HepG2 (cell line): Measurements from ENCODE around the gene TRMT10C. TPM values are rescaled to one million over a fixed set of nuclear protein-coding genes. Genes with fewer than 3 reads are reported as not detected.

Source experiments
- DMTF1 ChIP-seq: sonication (generic); formaldehyde crosslinking; IDR thresholded peaks from 2 replicates; pipeline ENCODE4 v1.4.0; 2020; ENCODE audit warnings: mild to moderate bottlenecking, missing genetic modification reagents
- FOXJ3 ChIP-seq: sonication (generic); formaldehyde crosslinking; IDR thresholded peaks from 2 replicates; pipeline ENCODE4 v1.4.0; 2020; ENCODE audit warnings: missing genetic modification reagents, mild to moderate bottlenecking, borderline replicate concordance
- HDAC2 ChIP-seq: sonication (generic); formaldehyde crosslinking; IDR thresholded peaks from 2 replicates; pipeline ENCODE4 v1.4.0; 2020; ENCODE audit warnings: missing genetic modification reagents
- RXRB ChIP-seq: IDR thresholded peaks from 2 replicates; pipeline ENCODE4 v1.6.1; 2016; ENCODE audit warnings: borderline replicate concordance, missing genetic modification reagents, missing compliant biosample characterization
- STAT6 ChIP-seq: sonication (generic); formaldehyde crosslinking; IDR thresholded peaks from 2 replicates; pipeline ENCODE4 v1.4.0; 2020; ENCODE audit warnings: missing genetic modification reagents, mild to moderate bottlenecking, borderline replicate concordance
- TIGD3 ChIP-seq: sonication (generic); formaldehyde crosslinking; IDR thresholded peaks from 2 replicates; pipeline ENCODE4 v1.5.1; 2020; ENCODE audit warnings: mild to moderate bottlenecking, missing genetic modification reagents, borderline replicate concordance
- TRAFD1 ChIP-seq: sonication (generic); formaldehyde crosslinking; IDR thresholded peaks from 2 replicates; pipeline ENCODE4 v1.5.1; 2020; ENCODE audit warnings: missing genetic modification reagents, mild to moderate bottlenecking, borderline replicate concordance
- ZBTB14 ChIP-seq: sonication (generic); formaldehyde crosslinking; IDR thresholded peaks from 2 replicates; pipeline ENCODE4 v1.4.0; 2020; ENCODE audit warnings: missing genetic modification reagents
- ZC3H13 ChIP-seq: sonication (generic); formaldehyde crosslinking; IDR thresholded peaks from 2 replicates; pipeline ENCODE4 v1.8.1; 2023; ENCODE audit warnings: mild to moderate bottlenecking, missing genetic modification reagents, moderate library complexity
- ZC3H4 ChIP-seq: sonication (generic); formaldehyde crosslinking; IDR thresholded peaks from 2 replicates; pipeline ENCODE4 v1.4.0; 2020; ENCODE audit warnings: missing genetic modification reagents, borderline replicate concordance
- ZNF558 ChIP-seq: sonication (generic); formaldehyde crosslinking; IDR thresholded peaks from 2 replicates; pipeline ENCODE4 v1.9.0; 2022; ENCODE audit warnings: mild to moderate bottlenecking, missing genetic modification reagents, borderline replicate concordance
- polyA plus RNA-seq, 8 experiments: library from polyadenylated mRNA; depleted of rRNA in 3 of 8; stranded (reverse) in 7 of 8; unstranded in 1 of 8; fragments of >200 nt; fragmentation: Illumina TruSeq in 4 of 8; extraction: Trizol in 4 of 8; gene quantifications; 2 replicates each; pipeline versions ENCODE4 v1.2.1 to v1.2.3, GENCODE V29; 2011 to 2016; ENCODE audit warnings: low read depth in 4 of 8, missing spikeins in 1 of 8, mixed read lengths in 1 of 8; ENCODE audit not compliant: insufficient read depth in 1 of 8
- total RNA-seq, 5 experiments: library from RNA; depleted of rRNA; stranded (reverse); fragments of >200 nt; fragmentation: Illumina TruSeq; extraction: Trizol; gene quantifications; 2 replicates each; pipeline ENCODE4 v1.2.3, GENCODE V29; 2016; ENCODE audit warnings: low read depth in 1 of 5

TRMT10C gene
- total and polyA plus RNA-seq, 2 of the 13 experiments (the other 11 are each of a cell fraction or from before 2014, with no cell fraction given), result 10.8 to 39.2 TPM

- TF ChIP-seq ZC3H13 (CRISPR knock-in tag) (no peak), ZNF558 (CRISPR knock-in tag) (no peak), DMTF1 (CRISPR knock-in tag) (no peak), ZBTB14 (CRISPR knock-in tag) (no peak), ZC3H4 (CRISPR knock-in tag) (no peak), HDAC2 (peak; percentile 72; the same call in 1 of the 2 replicates), STAT6 (no peak), FOXJ3 (CRISPR knock-in tag) (peak; percentile 79; the same call in 1 of the 2 replicates), TIGD3 (CRISPR knock-in tag) (no peak), RXRB (CRISPR knock-in tag) (no peak), TRAFD1 (no peak)
Observed at GRCh38 chr3:101548527-101549105, 13.1 kb upstream of the TRMT10C start (continued).
